H1 (cell line): Measurements from ENCODE around the gene NKPD1.
A peak's percentile ranks its signal among the peaks of the same experiment; 100 is the strongest.

Experiments
- BRCA1 ChIP-seq: IDR thresholded peaks from 2 replicates; pipeline ENCODE4 v1.6.1; 2012; ENCODE audit warnings: low read depth, low read length, improper control_type of control experiment
- FOSL1 ChIP-seq: IDR thresholded peaks from 2 replicates; pipeline ENCODE4 v1.6.1; 2011; ENCODE audit warnings: mild to moderate bottlenecking, low read depth, low read length, moderate library complexity; ENCODE audit not compliant: insufficient read depth
- GTF2F1 ChIP-seq: IDR thresholded peaks from 2 replicates; pipeline ENCODE4 v1.6.1; 2012; ENCODE audit warnings: low read depth, low read length, improper control_type of control experiment, borderline replicate concordance
- JUN ChIP-seq: IDR thresholded peaks from 2 replicates; pipeline ENCODE4 v1.6.1; 2011; ENCODE audit warnings: low read depth, mild to moderate bottlenecking, improper control_type of control experiment, low read length
- POLR2A ChIP-seq, 2 experiments: IDR thresholded peaks; 1 replicate in 1 of 2; 2 replicates in 1 of 2; pipeline ENCODE4 v1.6.1; 2011; ENCODE audit warnings: low read depth in 2 of 2, low read length in 2 of 2, mild to moderate bottlenecking in 2 of 2; ENCODE audit errors: control extremely low read depth in 1 of 2
- RFX5 ChIP-seq: IDR thresholded peaks from 2 replicates; pipeline ENCODE4 v1.6.1; 2011; ENCODE audit warnings: low read depth, low read length, improper control_type of control experiment, borderline replicate concordance
- RNF2 ChIP-seq: fragments of 200-900, 300-1000 bp; sonication (generic); IDR thresholded peaks from 2 replicates; pipeline ENCODE4 v1.7.1; 2016; ENCODE audit warnings: borderline replicate concordance, low read depth, mild to moderate bottlenecking, antibody characterized with exemption, low read length; ENCODE audit not compliant: poor library complexity, severe bottlenecking; ENCODE audit errors: missing control alignments
- SIN3A ChIP-seq, 2 experiments: IDR thresholded peaks in 1 of 2; conservative IDR thresholded peaks in 1 of 2; 2 replicates each; pipeline ENCODE4 v1.6.1; 2011 to 2012; ENCODE audit warnings: low read length in 2 of 2, improper control_type of control experiment in 1 of 2, low read depth in 1 of 2, mild to moderate bottlenecking in 1 of 2
- SRF ChIP-seq: IDR thresholded peaks from 2 replicates; pipeline ENCODE4 v1.6.1; 2011; ENCODE audit warnings: mild to moderate bottlenecking, low read depth, low read length, moderate library complexity
- USF2 ChIP-seq: IDR thresholded peaks from 2 replicates; pipeline ENCODE4 v1.6.1; 2011; ENCODE audit warnings: low read length, improper control_type of control experiment
- YY1 ChIP-seq: IDR thresholded peaks from 2 replicates; pipeline ENCODE4 v1.6.1; 2011; ENCODE audit warnings: low read depth, mild to moderate bottlenecking, low read length
- TF ChIP-seq, protein P1 (sequence below), 3 experiments: IDR thresholded peaks; 1 replicate in 2 of 3; 2 replicates in 1 of 3; pipeline versions ENCODE4 v1.5.1 to v1.6.1; 2011; ENCODE audit warnings: low read length in 3 of 3, mild to moderate bottlenecking in 3 of 3, inconsistent platforms in 2 of 3, low read depth in 1 of 3, moderate library complexity in 1 of 3; ENCODE audit not compliant: insufficient read depth in 1 of 3; ENCODE audit errors: control extremely low read depth in 1 of 3
- TF ChIP-seq, protein P2 (sequence below): IDR thresholded peaks from 2 replicates; pipeline ENCODE4 v1.6.1; 2012; ENCODE audit warnings: low read length, inconsistent platforms

DNA sequence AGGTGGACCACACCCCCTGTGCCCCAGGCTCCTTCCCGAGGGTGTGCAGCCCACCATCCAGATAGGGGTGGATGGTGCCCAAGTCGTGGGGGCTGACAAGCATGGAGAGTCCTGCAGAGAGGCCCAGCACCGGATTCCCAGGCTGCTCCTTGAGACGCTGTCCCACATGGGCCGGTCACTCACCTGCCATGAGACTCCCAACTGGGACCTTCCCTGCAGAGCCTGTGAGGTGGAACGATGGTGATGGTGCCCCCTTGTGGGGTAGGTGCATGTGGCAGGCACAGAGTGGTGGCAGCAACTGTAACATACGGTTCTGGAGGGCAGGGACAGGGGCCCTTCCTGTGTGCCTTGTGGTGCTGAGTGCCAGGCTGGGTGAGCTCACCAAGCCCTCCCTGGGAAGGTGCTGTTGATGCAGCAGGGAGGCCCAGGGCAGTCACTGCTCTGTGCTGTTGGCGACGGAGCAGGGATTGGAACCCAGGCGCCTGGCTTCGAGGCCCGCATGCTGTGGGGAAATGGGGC is 34.7 kb downstream of the NKPD1 start:
- TF ChIP-seq FOSL1 (no peak), JUN (no peak), YY1 (no peak), GTF2F1 (no peak), SRF (no peak), BRCA1 (no peak), RFX5 (no peak), USF2 (no peak), SIN3A (conservative IDR thresholded peaks at IDR 0.05 in 1 of 2, IDR thresholded peaks at IDR 0.05 in 1 of 2; ENCODE audit: low read depth in 1 of 2, low read length in 2 of 2) (0 out of 4 replicates have a peak, but pooled peaks of 1 of the 2 experiments have one; percentile 58), POLR2A (IDR thresholded peaks at IDR 0.05; ENCODE audit: control extremely low read depth in 1 of 2, low read depth in 2 of 2, low read length in 2 of 2) (no peak), RNF2 (no peak)
- TF ChIP-seq, protein P1, sequence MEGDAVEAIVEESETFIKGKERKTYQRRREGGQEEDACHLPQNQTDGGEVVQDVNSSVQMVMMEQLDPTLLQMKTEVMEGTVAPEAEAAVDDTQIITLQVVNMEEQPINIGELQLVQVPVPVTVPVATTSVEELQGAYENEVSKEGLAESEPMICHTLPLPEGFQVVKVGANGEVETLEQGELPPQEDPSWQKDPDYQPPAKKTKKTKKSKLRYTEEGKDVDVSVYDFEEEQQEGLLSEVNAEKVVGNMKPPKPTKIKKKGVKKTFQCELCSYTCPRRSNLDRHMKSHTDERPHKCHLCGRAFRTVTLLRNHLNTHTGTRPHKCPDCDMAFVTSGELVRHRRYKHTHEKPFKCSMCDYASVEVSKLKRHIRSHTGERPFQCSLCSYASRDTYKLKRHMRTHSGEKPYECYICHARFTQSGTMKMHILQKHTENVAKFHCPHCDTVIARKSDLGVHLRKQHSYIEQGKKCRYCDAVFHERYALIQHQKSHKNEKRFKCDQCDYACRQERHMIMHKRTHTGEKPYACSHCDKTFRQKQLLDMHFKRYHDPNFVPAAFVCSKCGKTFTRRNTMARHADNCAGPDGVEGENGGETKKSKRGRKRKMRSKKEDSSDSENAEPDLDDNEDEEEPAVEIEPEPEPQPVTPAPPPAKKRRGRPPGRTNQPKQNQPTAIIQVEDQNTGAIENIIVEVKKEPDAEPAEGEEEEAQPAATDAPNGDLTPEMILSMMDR (IDR thresholded peaks at IDR 0.05; ENCODE audit: control extremely low read depth in 1 of 3, insufficient read depth in 1 of 3, low read depth in 1 of 3, low read length in 3 of 3), result peak; percentile 83 to 99 (median 98)
- TF ChIP-seq, protein P2, sequence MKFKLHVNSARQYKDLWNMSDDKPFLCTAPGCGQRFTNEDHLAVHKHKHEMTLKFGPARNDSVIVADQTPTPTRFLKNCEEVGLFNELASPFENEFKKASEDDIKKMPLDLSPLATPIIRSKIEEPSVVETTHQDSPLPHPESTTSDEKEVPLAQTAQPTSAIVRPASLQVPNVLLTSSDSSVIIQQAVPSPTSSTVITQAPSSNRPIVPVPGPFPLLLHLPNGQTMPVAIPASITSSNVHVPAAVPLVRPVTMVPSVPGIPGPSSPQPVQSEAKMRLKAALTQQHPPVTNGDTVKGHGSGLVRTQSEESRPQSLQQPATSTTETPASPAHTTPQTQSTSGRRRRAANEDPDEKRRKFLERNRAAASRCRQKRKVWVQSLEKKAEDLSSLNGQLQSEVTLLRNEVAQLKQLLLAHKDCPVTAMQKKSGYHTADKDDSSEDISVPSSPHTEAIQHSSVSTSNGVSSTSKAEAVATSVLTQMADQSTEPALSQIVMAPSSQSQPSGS, result no peak
